ENCODE measurements around the gene KIAA0825.

GRCh38 chr5:94248175-94248875 lies 370.1 kb downstream of the KIAA0825 start:
- TF ChIP-seq CTCF (IDR thresholded peaks at IDR 0.05; ENCODE audit: control extremely low read depth in 1 of 3, insufficient read depth in 1 of 3, low read depth in 1 of 3, low read length in 3 of 3) = no peak
- no peak for TF ChIP-seq MAX (IDR thresholded peaks at IDR 0.05)
- TF ChIP-seq EZH2 (IDR thresholded peaks at IDR 0.05; ENCODE audit: low read depth, low read length, severe bottlenecking) = no peak
- no peak for TF ChIP-seq JUND (IDR thresholded peaks at IDR 0.05; ENCODE audit: low read length)
- TF ChIP-seq ZNF274 (IDR thresholded peaks at IDR 0.05; ENCODE audit: borderline replicate concordance, extremely low read depth, low read length) = no peak
- TF ChIP-seq KDM5A (IDR thresholded peaks at IDR 0.05; ENCODE audit: low read length) = no peak
- TF ChIP-seq CBX5 (IDR thresholded peaks at IDR 0.05; ENCODE audit: low read depth, low read length) = no peak
- no peak for TF ChIP-seq NANOG (IDR thresholded peaks at IDR 0.05; ENCODE audit: insufficient read depth, low read depth, low read length, poor library complexity, severe bottlenecking)
- TF ChIP-seq POLR2A (IDR thresholded peaks at IDR 0.05; ENCODE audit: control extremely low read depth in 1 of 2, low read depth in 2 of 2, low read length in 2 of 2) = no peak
- TF ChIP-seq RFX5 (IDR thresholded peaks at IDR 0.05; ENCODE audit: borderline replicate concordance, low read depth, low read length) = no peak
- no peak for TF ChIP-seq POLR2AphosphoS5 (IDR thresholded peaks at IDR 0.05; ENCODE audit: low read depth, low read length)
- no peak for TF ChIP-seq BRCA1 (IDR thresholded peaks at IDR 0.05; ENCODE audit: low read depth, low read length)
